ENCODE measurements around the gene PLLP.

DNA sequence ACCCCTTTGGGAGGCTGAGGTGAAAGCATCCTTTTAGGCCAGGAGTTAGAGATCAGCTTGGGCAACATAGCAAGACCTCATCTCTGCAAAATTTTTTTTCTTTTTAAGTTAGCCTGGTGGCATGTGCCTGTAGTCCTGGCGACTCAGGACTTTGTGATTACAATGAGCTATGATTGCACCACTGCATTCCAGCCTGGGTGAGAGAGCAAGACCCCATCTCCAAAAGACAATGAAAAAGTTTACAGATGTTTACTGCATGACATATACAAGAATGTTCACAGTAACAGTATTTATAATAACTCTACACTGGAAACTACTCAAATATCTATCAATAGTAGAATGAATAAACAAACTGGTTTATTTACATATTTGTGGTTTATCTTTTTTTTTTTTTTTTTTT lies 41.0 kb upstream of the PLLP start:
- TF ChIP-seq, protein P1, sequence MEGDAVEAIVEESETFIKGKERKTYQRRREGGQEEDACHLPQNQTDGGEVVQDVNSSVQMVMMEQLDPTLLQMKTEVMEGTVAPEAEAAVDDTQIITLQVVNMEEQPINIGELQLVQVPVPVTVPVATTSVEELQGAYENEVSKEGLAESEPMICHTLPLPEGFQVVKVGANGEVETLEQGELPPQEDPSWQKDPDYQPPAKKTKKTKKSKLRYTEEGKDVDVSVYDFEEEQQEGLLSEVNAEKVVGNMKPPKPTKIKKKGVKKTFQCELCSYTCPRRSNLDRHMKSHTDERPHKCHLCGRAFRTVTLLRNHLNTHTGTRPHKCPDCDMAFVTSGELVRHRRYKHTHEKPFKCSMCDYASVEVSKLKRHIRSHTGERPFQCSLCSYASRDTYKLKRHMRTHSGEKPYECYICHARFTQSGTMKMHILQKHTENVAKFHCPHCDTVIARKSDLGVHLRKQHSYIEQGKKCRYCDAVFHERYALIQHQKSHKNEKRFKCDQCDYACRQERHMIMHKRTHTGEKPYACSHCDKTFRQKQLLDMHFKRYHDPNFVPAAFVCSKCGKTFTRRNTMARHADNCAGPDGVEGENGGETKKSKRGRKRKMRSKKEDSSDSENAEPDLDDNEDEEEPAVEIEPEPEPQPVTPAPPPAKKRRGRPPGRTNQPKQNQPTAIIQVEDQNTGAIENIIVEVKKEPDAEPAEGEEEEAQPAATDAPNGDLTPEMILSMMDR (IDR thresholded peaks at IDR 0.05) = no peak
- no peak for TF ChIP-seq POLR2A (IDR thresholded peaks at IDR 0.05)

Data from esophagus squamous epithelium (tissue), 4 donors.